ENCODE results near the gene PPP2R2B.

Gene PPP2R2B

GRCh38 chr5:146878476-146879172 is at the start of gene PPP2R2B:
TSS of gene PPP2R2B (minus strand) at chr5:146878757.
- DNase-seq: peak; percentile 60

- no peak for DNase-seq
Measured at GRCh38 chr5:146924132-146924531, 45.6 kb upstream of the PPP2R2B start.

- DNase-seq: peak; percentile 45
Measured at GRCh38 chr5:146921225-146921624, 42.7 kb upstream of the PPP2R2B start.

GRCh38 chr5:146920351-146920881 is 41.9 kb upstream of the PPP2R2B start:
- DNase-seq: no peak

- DNase-seq: no peak
Measured at GRCh38 chr5:146919304-146919703, 40.7 kb upstream of the PPP2R2B start.

GRCh38 chr5:146917931-146918330 is 39.4 kb upstream of the PPP2R2B start:
- no peak for DNase-seq

- DNase-seq: no peak
Measured at GRCh38 chr5:146912874-146913273, 34.3 kb upstream of the PPP2R2B start.

- no peak for DNase-seq
Measured at GRCh38 chr5:146910239-146910638, 31.7 kb upstream of the PPP2R2B start.

- peak; percentile 50 for DNase-seq
Measured at GRCh38 chr5:146909255-146910068, 30.9 kb upstream of the PPP2R2B start.

GRCh38 chr5:146906803-146907202 is 28.2 kb upstream of the PPP2R2B start:
- peak; percentile 13 for DNase-seq

GRCh38 chr5:146904890-146905289 is 26.3 kb upstream of the PPP2R2B start:
- no peak for DNase-seq

- DNase-seq: no peak
Measured at GRCh38 chr5:146903789-146904188, 25.2 kb upstream of the PPP2R2B start.

GRCh38 chr5:146902471-146902870 is 23.9 kb upstream of the PPP2R2B start:
- peak; percentile 83 for DNase-seq

- DNase-seq: no peak
Measured at GRCh38 chr5:146897061-146897460, 18.5 kb upstream of the PPP2R2B start.

- no peak for DNase-seq
Measured at GRCh38 chr5:146894753-146895521, 16.4 kb upstream of the PPP2R2B start.

GRCh38 chr5:146893991-146894390 is 15.4 kb upstream of the PPP2R2B start:
- DNase-seq: no peak

GRCh38 chr5:146892231-146892630 is 13.7 kb upstream of the PPP2R2B start:
- DNase-seq: no peak

- no peak for DNase-seq
Measured at GRCh38 chr5:146891511-146891910, 13.0 kb upstream of the PPP2R2B start.

- peak; percentile 57 for DNase-seq
Measured at GRCh38 chr5:146890731-146891440, 12.3 kb upstream of the PPP2R2B start.

GRCh38 chr5:146890066-146890465 is 11.5 kb upstream of the PPP2R2B start:
- peak; percentile 19 for DNase-seq

- DNase-seq: no peak
Measured at GRCh38 chr5:146889169-146889568, 10.6 kb upstream of the PPP2R2B start.

- no peak for DNase-seq
Measured at GRCh38 chr5:146888351-146888978, 9.9 kb upstream of the PPP2R2B start.

Measured in NCI-H82 (cell line).